HEK293 (cell line): ENCODE measurements around the gene SH2D2A.

Source experiments
- CTCF ChIA-PET: fragments of 350-600 bp; formaldehyde crosslinking; extraction: SDS; loops from one replicate; lab custom pipeline; 2021; ENCODE audit warnings: antibody characterized with exemption; lab: Yijun Ruan, JAX
- POLR2A ChIA-PET: fragments of 300-600 bp; formaldehyde crosslinking; extraction: SDS; loops from one replicate; lab custom pipeline; 2020; ENCODE audit warnings: antibody characterized with exemption, inconsistent platforms; lab: Yijun Ruan, JAX
- H3K27ac ChIP-seq: fragments of 200-500 bp; sonication (Bioruptor generic); 2 replicates; pipeline ENCODE4 v1.5.1; 2014; ENCODE audit warnings: low read depth, low read length, control low read depth, inconsistent platforms; ENCODE audit errors: extremely low read depth
- H3K36me3 ChIP-seq, 2 experiments: fragments of 200-500 bp in 1 of 2; sonication (Bioruptor generic) in 1 of 2; 1 replicate in 1 of 2; 2 replicates in 1 of 2; pipeline ENCODE4 v1.5.1; 2014 to 2017; ENCODE audit warnings: inconsistent platforms in 2 of 2, low read length in 2 of 2; ENCODE audit not compliant: control insufficient read depth in 2 of 2, insufficient read depth in 1 of 2
- H3K4me1 ChIP-seq: fragments of 200-500 bp; sonication (Bioruptor generic); 2 replicates; pipeline ENCODE4 v1.5.1; 2014; ENCODE audit warnings: mild to moderate bottlenecking, low read length, inconsistent platforms; ENCODE audit not compliant: control insufficient read depth, insufficient read depth
- H3K4me3 ChIP-seq: 2 replicates; pipeline ENCODE4 v1.5.1; 2011; ENCODE audit warnings: low read depth, mild to moderate bottlenecking, control low read depth, low read length, moderate library complexity
- H3K9me3 ChIP-seq: fragments of 200-500 bp; sonication (Bioruptor generic); 2 replicates; pipeline ENCODE4 v1.5.1; 2014; ENCODE audit warnings: low read depth, low read length, inconsistent platforms; ENCODE audit not compliant: control insufficient read depth, insufficient read depth
- TCF7L2 ChIP-seq: IDR thresholded peaks from 2 replicates; pipeline ENCODE4 v1.6.1; 2011; ENCODE audit warnings: low read depth, mild to moderate bottlenecking, inconsistent platforms, low read length, moderate library complexity, borderline replicate concordance
- WT1 ChIP-seq: fragments of 450-650 bp; formaldehyde crosslinking; IDR thresholded peaks from 2 replicates; pipeline ENCODE4 v1.5.1; 2016; ENCODE audit warnings: missing biosample characterization, missing genetic modification characterization
- ZBTB17 ChIP-seq: fragments of 450-650 bp; formaldehyde crosslinking; IDR thresholded peaks from 2 replicates; pipeline ENCODE4 v1.5.1; 2016; ENCODE audit warnings: missing biosample characterization, missing genetic modification characterization
- ZNF341 ChIP-seq: fragments of 450-650 bp; formaldehyde crosslinking; IDR thresholded peaks from 2 replicates; pipeline ENCODE4; 2016; ENCODE audit warnings: low read depth, missing biosample characterization, missing genetic modification characterization
- ZNF391 ChIP-seq: fragments of 450-650 bp; formaldehyde crosslinking; IDR thresholded peaks from 2 replicates; pipeline ENCODE4 v1.5.1; 2016; ENCODE audit warnings: low read depth, missing biosample characterization, missing genetic modification characterization, borderline replicate concordance
- ZNF510 ChIP-seq: fragments of 450-650 bp; formaldehyde crosslinking; IDR thresholded peaks from 2 replicates; pipeline ENCODE4 v1.5.1; 2018; ENCODE audit warnings: mild to moderate bottlenecking, missing genetic modification characterization, missing biosample characterization; ENCODE audit not compliant: insufficient replicate concordance
- TF ChIP-seq, protein P1 (sequence below): fragments of 450-650 bp; formaldehyde crosslinking; IDR thresholded peaks from 2 replicates; pipeline ENCODE4 v1.5.1; 2016; ENCODE audit warnings: missing biosample characterization, missing genetic modification characterization, low read depth
- TF ChIP-seq, protein P2 (sequence below): fragments of 450-650 bp; formaldehyde crosslinking; IDR thresholded peaks from 2 replicates; pipeline ENCODE4 v1.5.1; 2016; ENCODE audit warnings: missing biosample characterization, missing genetic modification characterization, borderline replicate concordance
- TF ChIP-seq, protein P3 (sequence below): fragments of 450-650 bp; formaldehyde crosslinking; IDR thresholded peaks from 2 replicates; pipeline ENCODE4 v1.5.1; 2016; ENCODE audit warnings: missing biosample characterization, missing genetic modification characterization
- TF ChIP-seq, protein P4 (sequence below): fragments of 450-650 bp; formaldehyde crosslinking; IDR thresholded peaks from 2 replicates; pipeline ENCODE4 v1.5.1; 2017; ENCODE audit warnings: missing biosample characterization, missing genetic modification characterization
- TF ChIP-seq, protein P5 (sequence below): fragments of 450-650 bp; formaldehyde crosslinking; IDR thresholded peaks from 2 replicates; pipeline ENCODE4 v1.5.1; 2017; ENCODE audit warnings: missing biosample characterization, missing genetic modification characterization
- TF ChIP-seq, protein P6 (sequence below): fragments of 450-650 bp; formaldehyde crosslinking; IDR thresholded peaks from 2 replicates; pipeline ENCODE4 v1.5.1; 2016; ENCODE audit warnings: missing biosample characterization, missing genetic modification characterization

The SH2D2A gene

DNA sequence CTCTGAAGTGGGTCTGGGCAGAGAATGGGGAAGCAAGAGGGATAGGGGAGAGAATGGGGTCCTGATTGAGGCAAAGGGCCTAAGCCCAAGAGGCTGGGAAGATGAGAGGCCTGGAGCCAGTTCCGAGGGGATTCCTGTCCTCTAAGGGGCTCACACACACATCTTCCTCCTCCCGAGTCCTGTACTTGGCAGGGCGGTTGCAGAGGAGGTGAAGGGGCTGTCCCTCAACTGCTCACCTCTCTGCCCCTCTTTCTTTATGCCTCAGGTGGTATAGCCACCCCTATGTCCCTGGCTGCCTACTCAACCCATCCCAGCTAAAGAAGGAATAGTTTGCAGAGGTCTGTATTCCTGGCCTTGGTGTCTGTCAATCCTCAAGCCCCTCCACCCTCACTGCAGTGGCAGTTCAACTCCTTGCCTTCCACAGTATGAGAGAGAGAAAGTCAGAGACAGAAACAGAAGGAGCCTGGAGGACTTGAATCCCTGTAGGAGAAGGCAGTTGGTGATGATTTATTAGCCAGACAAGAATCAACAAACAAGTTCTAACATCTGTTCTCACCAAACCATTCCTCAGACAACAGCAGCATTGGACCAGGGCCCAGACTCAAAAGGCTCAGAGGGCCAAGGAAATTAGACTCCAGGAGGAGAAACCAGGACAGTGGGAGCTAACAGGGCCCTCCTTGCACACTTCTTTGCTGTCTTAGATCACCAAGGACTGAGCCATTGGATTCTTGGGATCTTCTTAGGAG is 10.7 kb downstream of the SH2D2A start (continued):
- TF ChIP-seq, protein P1, sequence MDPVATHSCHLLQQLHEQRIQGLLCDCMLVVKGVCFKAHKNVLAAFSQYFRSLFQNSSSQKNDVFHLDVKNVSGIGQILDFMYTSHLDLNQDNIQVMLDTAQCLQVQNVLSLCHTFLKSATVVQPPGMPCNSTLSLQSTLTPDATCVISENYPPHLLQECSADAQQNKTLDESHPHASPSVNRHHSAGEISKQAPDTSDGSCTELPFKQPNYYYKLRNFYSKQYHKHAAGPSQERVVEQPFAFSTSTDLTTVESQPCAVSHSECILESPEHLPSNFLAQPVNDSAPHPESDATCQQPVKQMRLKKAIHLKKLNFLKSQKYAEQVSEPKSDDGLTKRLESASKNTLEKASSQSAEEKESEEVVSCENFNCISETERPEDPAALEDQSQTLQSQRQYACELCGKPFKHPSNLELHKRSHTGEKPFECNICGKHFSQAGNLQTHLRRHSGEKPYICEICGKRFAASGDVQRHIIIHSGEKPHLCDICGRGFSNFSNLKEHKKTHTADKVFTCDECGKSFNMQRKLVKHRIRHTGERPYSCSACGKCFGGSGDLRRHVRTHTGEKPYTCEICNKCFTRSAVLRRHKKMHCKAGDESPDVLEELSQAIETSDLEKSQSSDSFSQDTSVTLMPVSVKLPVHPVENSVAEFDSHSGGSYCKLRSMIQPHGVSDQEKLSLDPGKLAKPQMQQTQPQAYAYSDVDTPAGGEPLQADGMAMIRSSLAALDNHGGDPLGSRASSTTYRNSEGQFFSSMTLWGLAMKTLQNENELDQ (tag by site-specific recombination) = no peak
- TF ChIP-seq, protein P2, sequence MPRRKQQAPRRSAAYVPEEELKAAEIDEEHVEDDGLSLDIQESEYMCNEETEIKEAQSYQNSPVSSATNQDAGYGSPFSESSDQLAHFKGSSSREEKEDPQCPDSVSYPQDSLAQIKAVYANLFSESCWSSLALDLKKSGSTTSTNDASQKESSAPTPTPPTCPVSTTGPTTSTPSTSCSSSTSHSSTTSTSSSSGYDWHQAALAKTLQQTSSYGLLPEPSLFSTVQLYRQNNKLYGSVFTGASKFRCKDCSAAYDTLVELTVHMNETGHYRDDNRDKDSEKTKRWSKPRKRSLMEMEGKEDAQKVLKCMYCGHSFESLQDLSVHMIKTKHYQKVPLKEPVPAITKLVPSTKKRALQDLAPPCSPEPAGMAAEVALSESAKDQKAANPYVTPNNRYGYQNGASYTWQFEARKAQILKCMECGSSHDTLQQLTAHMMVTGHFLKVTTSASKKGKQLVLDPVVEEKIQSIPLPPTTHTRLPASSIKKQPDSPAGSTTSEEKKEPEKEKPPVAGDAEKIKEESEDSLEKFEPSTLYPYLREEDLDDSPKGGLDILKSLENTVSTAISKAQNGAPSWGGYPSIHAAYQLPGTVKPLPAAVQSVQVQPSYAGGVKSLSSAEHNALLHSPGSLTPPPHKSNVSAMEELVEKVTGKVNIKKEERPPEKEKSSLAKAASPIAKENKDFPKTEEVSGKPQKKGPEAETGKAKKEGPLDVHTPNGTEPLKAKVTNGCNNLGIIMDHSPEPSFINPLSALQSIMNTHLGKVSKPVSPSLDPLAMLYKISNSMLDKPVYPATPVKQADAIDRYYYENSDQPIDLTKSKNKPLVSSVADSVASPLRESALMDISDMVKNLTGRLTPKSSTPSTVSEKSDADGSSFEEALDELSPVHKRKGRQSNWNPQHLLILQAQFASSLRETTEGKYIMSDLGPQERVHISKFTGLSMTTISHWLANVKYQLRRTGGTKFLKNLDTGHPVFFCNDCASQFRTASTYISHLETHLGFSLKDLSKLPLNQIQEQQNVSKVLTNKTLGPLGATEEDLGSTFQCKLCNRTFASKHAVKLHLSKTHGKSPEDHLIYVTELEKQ (tag by site-specific recombination) = peak; percentile 76; the same call in 1 of the 2 replicates

DNA sequence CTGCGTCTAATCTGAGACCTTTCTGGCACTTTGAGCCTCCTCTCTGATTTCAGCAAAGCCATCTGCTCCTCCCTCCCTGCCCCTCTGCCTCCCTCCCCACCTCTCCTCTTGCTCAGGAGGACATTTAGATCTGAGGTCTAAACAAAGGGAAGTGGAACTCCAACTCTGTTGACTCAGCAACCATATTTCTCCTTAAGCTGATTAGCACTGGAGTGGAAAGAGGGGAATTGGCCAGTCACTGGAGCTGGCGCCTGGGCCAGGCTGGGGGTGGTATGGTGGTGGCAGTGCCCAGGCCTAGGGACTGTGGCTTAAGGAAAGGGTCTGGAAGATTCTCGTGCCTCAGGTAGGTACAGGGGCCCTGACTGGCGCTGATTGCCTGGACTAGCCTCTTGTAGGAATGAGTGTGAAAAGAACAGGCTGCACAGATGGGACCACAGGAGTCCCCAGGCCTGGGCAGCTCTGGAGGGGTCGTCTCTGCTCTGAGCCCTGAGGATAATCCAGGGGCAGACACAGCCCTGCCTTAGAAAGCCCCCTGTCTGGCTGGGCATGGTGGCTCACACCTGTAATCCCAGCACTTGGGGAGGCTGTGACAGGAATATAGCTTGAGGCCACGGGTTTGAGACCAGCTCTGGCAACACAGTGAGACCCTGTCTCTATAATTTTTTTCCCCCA is 11.9 kb downstream of the SH2D2A start:
- H3K4me1 ChIP-seq = no peaks in the 10 kb centered on the region

More for the DNA sequence above, 11.9 kb downstream of the SH2D2A start:
- no peaks in the 10 kb centered on the region for H3K9me3 ChIP-seq
- ChIA-PET POLR2A (no interaction called here), CTCF (interaction anchor here (1.0 to 2.7 kb wide), 4 partner anchors 8 to 56 kb away, joined by 3 to 9 read pairs (median 5); partner anchors contain the start of gene NTRK1)
- TF ChIP-seq, protein P3, sequence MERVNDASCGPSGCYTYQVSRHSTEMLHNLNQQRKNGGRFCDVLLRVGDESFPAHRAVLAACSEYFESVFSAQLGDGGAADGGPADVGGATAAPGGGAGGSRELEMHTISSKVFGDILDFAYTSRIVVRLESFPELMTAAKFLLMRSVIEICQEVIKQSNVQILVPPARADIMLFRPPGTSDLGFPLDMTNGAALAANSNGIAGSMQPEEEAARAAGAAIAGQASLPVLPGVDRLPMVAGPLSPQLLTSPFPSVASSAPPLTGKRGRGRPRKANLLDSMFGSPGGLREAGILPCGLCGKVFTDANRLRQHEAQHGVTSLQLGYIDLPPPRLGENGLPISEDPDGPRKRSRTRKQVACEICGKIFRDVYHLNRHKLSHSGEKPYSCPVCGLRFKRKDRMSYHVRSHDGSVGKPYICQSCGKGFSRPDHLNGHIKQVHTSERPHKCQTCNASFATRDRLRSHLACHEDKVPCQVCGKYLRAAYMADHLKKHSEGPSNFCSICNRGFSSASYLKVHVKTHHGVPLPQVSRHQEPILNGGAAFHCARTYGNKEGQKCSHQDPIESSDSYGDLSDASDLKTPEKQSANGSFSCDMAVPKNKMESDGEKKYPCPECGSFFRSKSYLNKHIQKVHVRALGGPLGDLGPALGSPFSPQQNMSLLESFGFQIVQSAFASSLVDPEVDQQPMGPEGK (tag by site-specific recombination) = 0 out of 2 replicates have a peak, but pooled peaks have one; percentile 20
- TF ChIP-seq, protein P4, sequence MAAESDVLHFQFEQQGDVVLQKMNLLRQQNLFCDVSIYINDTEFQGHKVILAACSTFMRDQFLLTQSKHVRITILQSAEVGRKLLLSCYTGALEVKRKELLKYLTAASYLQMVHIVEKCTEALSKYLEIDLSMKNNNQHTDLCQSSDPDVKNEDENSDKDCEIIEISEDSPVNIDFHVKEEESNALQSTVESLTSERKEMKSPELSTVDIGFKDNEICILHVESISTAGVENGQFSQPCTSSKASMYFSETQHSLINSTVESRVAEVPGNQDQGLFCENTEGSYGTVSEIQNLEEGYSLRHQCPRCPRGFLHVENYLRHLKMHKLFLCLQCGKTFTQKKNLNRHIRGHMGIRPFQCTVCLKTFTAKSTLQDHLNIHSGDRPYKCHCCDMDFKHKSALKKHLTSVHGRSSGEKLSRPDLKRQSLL (tag by site-specific recombination) = no peak
- 0 out of 2 replicates have a peak, but pooled peaks have one; percentile 34 for TF ChIP-seq WT1 (tag by site-specific recombination)
- TF ChIP-seq, protein P5, sequence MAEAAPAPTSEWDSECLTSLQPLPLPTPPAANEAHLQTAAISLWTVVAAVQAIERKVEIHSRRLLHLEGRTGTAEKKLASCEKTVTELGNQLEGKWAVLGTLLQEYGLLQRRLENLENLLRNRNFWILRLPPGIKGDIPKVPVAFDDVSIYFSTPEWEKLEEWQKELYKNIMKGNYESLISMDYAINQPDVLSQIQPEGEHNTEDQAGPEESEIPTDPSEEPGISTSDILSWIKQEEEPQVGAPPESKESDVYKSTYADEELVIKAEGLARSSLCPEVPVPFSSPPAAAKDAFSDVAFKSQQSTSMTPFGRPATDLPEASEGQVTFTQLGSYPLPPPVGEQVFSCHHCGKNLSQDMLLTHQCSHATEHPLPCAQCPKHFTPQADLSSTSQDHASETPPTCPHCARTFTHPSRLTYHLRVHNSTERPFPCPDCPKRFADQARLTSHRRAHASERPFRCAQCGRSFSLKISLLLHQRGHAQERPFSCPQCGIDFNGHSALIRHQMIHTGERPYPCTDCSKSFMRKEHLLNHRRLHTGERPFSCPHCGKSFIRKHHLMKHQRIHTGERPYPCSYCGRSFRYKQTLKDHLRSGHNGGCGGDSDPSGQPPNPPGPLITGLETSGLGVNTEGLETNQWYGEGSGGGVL (tag by site-specific recombination) = peak; percentile 57; the same call in 1 of the 2 replicates
- peak; percentile 34; the same call in 1 of the 2 replicates for TF ChIP-seq ZNF341 (tag by site-specific recombination)
- TF ChIP-seq TCF7L2 = no peak
- TF ChIP-seq, protein P6, sequence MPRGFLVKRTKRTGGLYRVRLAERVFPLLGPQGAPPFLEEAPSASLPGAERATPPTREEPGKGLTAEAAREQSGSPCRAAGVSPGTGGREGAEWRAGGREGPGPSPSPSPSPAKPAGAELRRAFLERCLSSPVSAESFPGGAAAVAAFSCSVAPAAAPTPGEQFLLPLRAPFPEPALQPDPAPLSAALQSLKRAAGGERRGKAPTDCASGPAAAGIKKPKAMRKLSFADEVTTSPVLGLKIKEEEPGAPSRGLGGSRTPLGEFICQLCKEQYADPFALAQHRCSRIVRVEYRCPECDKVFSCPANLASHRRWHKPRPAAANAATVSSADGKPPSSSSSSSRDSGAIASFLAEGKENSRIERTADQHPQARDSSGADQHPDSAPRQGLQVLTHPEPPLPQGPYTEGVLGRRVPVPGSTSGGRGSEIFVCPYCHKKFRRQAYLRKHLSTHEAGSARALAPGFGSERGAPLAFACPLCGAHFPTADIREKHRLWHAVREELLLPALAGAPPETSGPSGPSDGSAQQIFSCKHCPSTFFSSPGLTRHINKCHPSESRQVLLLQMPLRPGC (tag by site-specific recombination) = no peak
- TF ChIP-seq ZBTB17 (tag by site-specific recombination) = 0 out of 2 replicates have a peak, but pooled peaks have one; percentile 48
- no peak for TF ChIP-seq ZNF510
- no peak for TF ChIP-seq ZNF391
- H3K36me3 ChIP-seq = peaks cover 0 to 35% of the 10 kb centered on the region in 2 experiments; a peak in 2 of 3 replicates
- H3K27ac ChIP-seq = 0 out of 2 replicates have a peak overlapping the region, but pooled peaks have one; percentile 5
- H3K4me3 ChIP-seq = no peak overlapping the region
